DMS53 treated with DMSO at 0.1 percent for 48 hours (cell line): ENCODE measurements around the gene GGA2.

Experiments used
- DNase-seq: peaks from one replicate; lab custom pipeline; 2025; ENCODE audit not compliant: unreplicated experiment; lab: John Stamatoyannopoulos, UW

Gene GGA2

GRCh38 chr16:23423496-23424049 lies 86.7 kb downstream of the GGA2 start:
- DNase-seq = peak; percentile 50

GRCh38 chr16:23420011-23420410 lies 90.3 kb downstream of the GGA2 start:
- no peak for DNase-seq

- no peak for DNase-seq
Measured at GRCh38 chr16:23416816-23417215, 93.5 kb downstream of the GGA2 start.

GRCh38 chr16:23414731-23415130 lies 95.6 kb downstream of the GGA2 start:
- DNase-seq = no peak
